Thyroid gland (tissue), 4 donors: ENCODE measurements around the gene TBCD.

Experiments used
- CTCF ChIP-seq, 6 experiments: fragments of 200-600 bp in 3 of 6; fragments of 450-650 bp in 3 of 6; sonication (generic) in 3 of 6; IDR thresholded peaks; one replicate each; pipeline ENCODE4 v1.5.1; 2016 to 2019; ENCODE audit warnings: antibody characterized with exemption in 6 of 6, mild to moderate bottlenecking in 2 of 6, inconsistent platforms in 1 of 6, moderate library complexity in 1 of 6
- POLR2A ChIP-seq, 2 donors: fragments of 450-650 bp; IDR thresholded peaks; one replicate each; pipeline ENCODE4 v1.6.1; 2017; ENCODE audit warnings: antibody characterized with exemption in 2 of 2, mild to moderate bottlenecking in 2 of 2, moderate library complexity in 1 of 2

GRCh38 chr17:82729479-82730260, 22.2 kb upstream of the TBCD start:
- no peak for TF ChIP-seq CTCF (IDR thresholded peaks at IDR 0.05)
- no peak for TF ChIP-seq POLR2A (IDR thresholded peaks at IDR 0.05)
